Adrenal gland (tissue), 5 donors: ENCODE data around the gene RHEB.

Source experiments
- POLR2A ChIP-seq, 2 donors: fragments of 450-650 bp; IDR thresholded peaks; one replicate each; pipeline ENCODE4 v1.6.1; 2017; ENCODE audit warnings: antibody characterized with exemption in 2 of 2, mild to moderate bottlenecking in 2 of 2, moderate library complexity in 1 of 2
- TF ChIP-seq, protein P1 (sequence below), 6 experiments: fragments of 450-650 bp in 4 of 6; fragments of 200-600 bp in 2 of 6; sonication (generic) in 1 of 6; IDR thresholded peaks; 1 replicate in 5 of 6; 2 replicates in 1 of 6; pipeline versions ENCODE4 v1.5.1 to v1.8.0; 2016 to 2021; ENCODE audit warnings: antibody characterized with exemption in 6 of 6, mild to moderate bottlenecking in 2 of 6, moderate library complexity in 1 of 6
- donor health status: DM: no; HTN: no; CAD: no.

DNA sequence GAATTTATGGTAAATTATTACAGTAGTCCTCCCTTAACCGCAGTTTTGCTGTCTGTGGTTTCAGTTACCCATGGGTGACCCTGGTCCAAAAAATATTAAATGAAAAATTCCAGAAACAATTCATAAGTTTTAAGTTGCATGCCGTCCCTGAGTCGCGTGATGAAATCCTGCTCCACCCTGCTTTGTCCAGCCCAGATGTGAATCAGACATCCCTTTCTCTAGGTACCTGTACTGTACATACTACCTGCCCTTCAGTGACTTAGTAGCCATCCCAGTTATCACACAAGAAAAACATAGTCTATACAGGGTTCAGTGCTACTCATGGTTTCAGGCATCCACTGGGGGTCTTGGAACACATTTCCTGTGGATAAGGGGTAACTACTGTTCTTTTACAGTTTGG, 20.5 kb upstream of the RHEB start:
- TF ChIP-seq, protein P1, sequence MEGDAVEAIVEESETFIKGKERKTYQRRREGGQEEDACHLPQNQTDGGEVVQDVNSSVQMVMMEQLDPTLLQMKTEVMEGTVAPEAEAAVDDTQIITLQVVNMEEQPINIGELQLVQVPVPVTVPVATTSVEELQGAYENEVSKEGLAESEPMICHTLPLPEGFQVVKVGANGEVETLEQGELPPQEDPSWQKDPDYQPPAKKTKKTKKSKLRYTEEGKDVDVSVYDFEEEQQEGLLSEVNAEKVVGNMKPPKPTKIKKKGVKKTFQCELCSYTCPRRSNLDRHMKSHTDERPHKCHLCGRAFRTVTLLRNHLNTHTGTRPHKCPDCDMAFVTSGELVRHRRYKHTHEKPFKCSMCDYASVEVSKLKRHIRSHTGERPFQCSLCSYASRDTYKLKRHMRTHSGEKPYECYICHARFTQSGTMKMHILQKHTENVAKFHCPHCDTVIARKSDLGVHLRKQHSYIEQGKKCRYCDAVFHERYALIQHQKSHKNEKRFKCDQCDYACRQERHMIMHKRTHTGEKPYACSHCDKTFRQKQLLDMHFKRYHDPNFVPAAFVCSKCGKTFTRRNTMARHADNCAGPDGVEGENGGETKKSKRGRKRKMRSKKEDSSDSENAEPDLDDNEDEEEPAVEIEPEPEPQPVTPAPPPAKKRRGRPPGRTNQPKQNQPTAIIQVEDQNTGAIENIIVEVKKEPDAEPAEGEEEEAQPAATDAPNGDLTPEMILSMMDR (IDR thresholded peaks at IDR 0.05), result no peak
- TF ChIP-seq POLR2A (IDR thresholded peaks at IDR 0.05), result no peak
